ENCODE results near the gene SIRPA.
A peak's percentile ranks its signal among the peaks of the same experiment; 100 is the strongest.

Gene SIRPA

GRCh38 chr20:1964061-1964460, 68.9 kb downstream of the SIRPA start:
- Histone ChIP-seq H3K4me3 (ENCODE audit: low read length) (no peak overlapping the region), H3K36me3 (ENCODE audit: control insufficient read depth, low read depth, low read length) (no peaks in the 10 kb centered on the region), H3K4me1 (ENCODE audit: control insufficient read depth, low read depth, low read length) (peaks cover 28% of the 10 kb centered on the region), H3K27ac (ENCODE audit: low read length) (no peak overlapping the region), H3K9me3 (ENCODE audit: control insufficient read depth, low read depth, low read length) (no peaks in the 10 kb centered on the region), H3K9ac (ENCODE audit: low read length) (no peak overlapping the region), H3K27me3 (ENCODE audit: control insufficient read depth, insufficient read depth, low read length) (peaks cover 13% of the 10 kb centered on the region)

- Histone ChIP-seq H3K36me3 (ENCODE audit: control insufficient read depth, low read depth, low read length) (no peaks in the 10 kb centered on the region), H3K4me1 (ENCODE audit: control insufficient read depth, low read depth, low read length) (peaks cover 28% of the 10 kb centered on the region), H3K9ac (ENCODE audit: low read length) (peak overlapping the region; percentile 56), H3K4me3 (ENCODE audit: low read length) (peak overlapping the region; percentile 48), H3K27ac (ENCODE audit: low read length) (no peak overlapping the region), H3K9me3 (ENCODE audit: control insufficient read depth, low read depth, low read length) (no peaks in the 10 kb centered on the region), H3K27me3 (ENCODE audit: control insufficient read depth, insufficient read depth, low read length) (peaks cover 13% of the 10 kb centered on the region)
Measured at GRCh38 chr20:1964659-1965405, 69.6 kb downstream of the SIRPA start.

GRCh38 chr20:1965520-1966351, 70.5 kb downstream of the SIRPA start:
- Histone ChIP-seq H3K36me3 (ENCODE audit: control insufficient read depth, low read depth, low read length) (no peaks in the 10 kb centered on the region), H3K4me1 (ENCODE audit: control insufficient read depth, low read depth, low read length) (peaks cover 28% of the 10 kb centered on the region), H3K27me3 (ENCODE audit: control insufficient read depth, insufficient read depth, low read length) (peaks cover 13% of the 10 kb centered on the region), H3K9ac (ENCODE audit: low read length) (peak overlapping the region; percentile 56), H3K9me3 (ENCODE audit: control insufficient read depth, low read depth, low read length) (no peaks in the 10 kb centered on the region), H3K27ac (ENCODE audit: low read length) (no peak overlapping the region), H3K4me3 (ENCODE audit: low read length) (peak overlapping the region; percentile 48)

GRCh38 chr20:1968964-1969363, 73.8 kb downstream of the SIRPA start:
- no peaks in the 10 kb centered on the region for H3K36me3 ChIP-seq (ENCODE audit: control insufficient read depth, low read depth, low read length)

GRCh38 chr20:1971893-1972586, 76.8 kb downstream of the SIRPA start:
- H3K36me3 ChIP-seq (ENCODE audit: control insufficient read depth, low read depth, low read length) = no peaks in the 10 kb centered on the region
- H3K4me3 ChIP-seq (ENCODE audit: low read length) = no peak overlapping the region
- peaks cover 7% of the 10 kb centered on the region for H3K4me1 ChIP-seq (ENCODE audit: control insufficient read depth, low read depth, low read length)
- H3K27ac ChIP-seq (ENCODE audit: low read length) = no peak overlapping the region
- no peaks in the 10 kb centered on the region for H3K9me3 ChIP-seq (ENCODE audit: control insufficient read depth, low read depth, low read length)
- no peaks in the 10 kb centered on the region for H3K27me3 ChIP-seq (ENCODE audit: control insufficient read depth, insufficient read depth, low read length)
- H3K9ac ChIP-seq (ENCODE audit: low read length) = no peak overlapping the region

More at GRCh38 chr20:1968964-1969363, 73.8 kb downstream of the SIRPA start:
- no peak overlapping the region for H3K9ac ChIP-seq (ENCODE audit: low read length)
- no peak overlapping the region for H3K27ac ChIP-seq (ENCODE audit: low read length)
- H3K27me3 ChIP-seq (ENCODE audit: control insufficient read depth, insufficient read depth, low read length) = peaks cover 13% of the 10 kb centered on the region
- no peaks in the 10 kb centered on the region for H3K9me3 ChIP-seq (ENCODE audit: control insufficient read depth, low read depth, low read length)
- peaks cover 31% of the 10 kb centered on the region for H3K4me1 ChIP-seq (ENCODE audit: control insufficient read depth, low read depth, low read length)
- no peak overlapping the region for H3K4me3 ChIP-seq (ENCODE audit: low read length)

GRCh38 chr20:1973601-1974440, 78.6 kb downstream of the SIRPA start:
- no peak overlapping the region for H3K27ac ChIP-seq (ENCODE audit: low read length)
- peaks cover 7% of the 10 kb centered on the region for H3K4me1 ChIP-seq (ENCODE audit: control insufficient read depth, low read depth, low read length)
- no peaks in the 10 kb centered on the region for H3K27me3 ChIP-seq (ENCODE audit: control insufficient read depth, insufficient read depth, low read length)
- H3K9me3 ChIP-seq (ENCODE audit: control insufficient read depth, low read depth, low read length) = no peaks in the 10 kb centered on the region
- no peak overlapping the region for H3K9ac ChIP-seq (ENCODE audit: low read length)
- H3K4me3 ChIP-seq (ENCODE audit: low read length) = no peak overlapping the region
- H3K36me3 ChIP-seq (ENCODE audit: control insufficient read depth, low read depth, low read length) = no peaks in the 10 kb centered on the region

- Histone ChIP-seq H3K27me3 (ENCODE audit: control insufficient read depth, insufficient read depth, low read length) (no peaks in the 10 kb centered on the region), H3K27ac (ENCODE audit: low read length) (no peak overlapping the region), H3K4me3 (ENCODE audit: low read length) (no peak overlapping the region), H3K9me3 (ENCODE audit: control insufficient read depth, low read depth, low read length) (no peaks in the 10 kb centered on the region), H3K36me3 (ENCODE audit: control insufficient read depth, low read depth, low read length) (no peaks in the 10 kb centered on the region), H3K9ac (ENCODE audit: low read length) (no peak overlapping the region), H3K4me1 (ENCODE audit: control insufficient read depth, low read depth, low read length) (peaks cover 7% of the 10 kb centered on the region)
Measured at GRCh38 chr20:1975291-1975690, 80.1 kb downstream of the SIRPA start.

- Histone ChIP-seq H3K36me3 (ENCODE audit: control insufficient read depth, low read depth, low read length) (no peaks in the 10 kb centered on the region), H3K27me3 (ENCODE audit: control insufficient read depth, insufficient read depth, low read length) (no peaks in the 10 kb centered on the region), H3K4me3 (ENCODE audit: low read length) (no peak overlapping the region), H3K9ac (ENCODE audit: low read length) (no peak overlapping the region), H3K9me3 (ENCODE audit: control insufficient read depth, low read depth, low read length) (no peaks in the 10 kb centered on the region), H3K27ac (ENCODE audit: low read length) (no peak overlapping the region), H3K4me1 (ENCODE audit: control insufficient read depth, low read depth, low read length) (no peaks in the 10 kb centered on the region)
Measured at GRCh38 chr20:1979106-1979778, 84.0 kb downstream of the SIRPA start.

GRCh38 chr20:1982686-1983085, 87.5 kb downstream of the SIRPA start:
- no peaks in the 10 kb centered on the region for H3K27me3 ChIP-seq (ENCODE audit: control insufficient read depth, insufficient read depth, low read length)
- no peak overlapping the region for H3K27ac ChIP-seq (ENCODE audit: low read length)
- no peak overlapping the region for H3K4me3 ChIP-seq (ENCODE audit: low read length)
- no peaks in the 10 kb centered on the region for H3K4me1 ChIP-seq (ENCODE audit: control insufficient read depth, low read depth, low read length)
- H3K9me3 ChIP-seq (ENCODE audit: control insufficient read depth, low read depth, low read length) = no peaks in the 10 kb centered on the region
- H3K36me3 ChIP-seq (ENCODE audit: control insufficient read depth, low read depth, low read length) = no peaks in the 10 kb centered on the region
- no peak overlapping the region for H3K9ac ChIP-seq (ENCODE audit: low read length)

- no peaks in the 10 kb centered on the region for H3K36me3 ChIP-seq (ENCODE audit: control insufficient read depth, low read depth, low read length)
- H3K4me3 ChIP-seq (ENCODE audit: low read length) = no peak overlapping the region
- H3K27me3 ChIP-seq (ENCODE audit: control insufficient read depth, insufficient read depth, low read length) = no peaks in the 10 kb centered on the region
- no peak overlapping the region for H3K27ac ChIP-seq (ENCODE audit: low read length)
- H3K4me1 ChIP-seq (ENCODE audit: control insufficient read depth, low read depth, low read length) = no peaks in the 10 kb centered on the region
- H3K9me3 ChIP-seq (ENCODE audit: control insufficient read depth, low read depth, low read length) = no peaks in the 10 kb centered on the region
- no peak overlapping the region for H3K9ac ChIP-seq (ENCODE audit: low read length)
Measured at GRCh38 chr20:1983301-1983700, 88.1 kb downstream of the SIRPA start.

Measured in iPS-18a (cell line).